HG03066 (cell line): ENCODE measurements around the gene DNASE2.

Source experiments
- ATAC-seq: cut with Tn5 transposase; IDR thresholded peaks from one replicate; pipeline ENCODE4 v1.9.1; 2021; ENCODE audit warnings: low read depth; ENCODE audit not compliant: unreplicated experiment

Gene DNASE2

DNA sequence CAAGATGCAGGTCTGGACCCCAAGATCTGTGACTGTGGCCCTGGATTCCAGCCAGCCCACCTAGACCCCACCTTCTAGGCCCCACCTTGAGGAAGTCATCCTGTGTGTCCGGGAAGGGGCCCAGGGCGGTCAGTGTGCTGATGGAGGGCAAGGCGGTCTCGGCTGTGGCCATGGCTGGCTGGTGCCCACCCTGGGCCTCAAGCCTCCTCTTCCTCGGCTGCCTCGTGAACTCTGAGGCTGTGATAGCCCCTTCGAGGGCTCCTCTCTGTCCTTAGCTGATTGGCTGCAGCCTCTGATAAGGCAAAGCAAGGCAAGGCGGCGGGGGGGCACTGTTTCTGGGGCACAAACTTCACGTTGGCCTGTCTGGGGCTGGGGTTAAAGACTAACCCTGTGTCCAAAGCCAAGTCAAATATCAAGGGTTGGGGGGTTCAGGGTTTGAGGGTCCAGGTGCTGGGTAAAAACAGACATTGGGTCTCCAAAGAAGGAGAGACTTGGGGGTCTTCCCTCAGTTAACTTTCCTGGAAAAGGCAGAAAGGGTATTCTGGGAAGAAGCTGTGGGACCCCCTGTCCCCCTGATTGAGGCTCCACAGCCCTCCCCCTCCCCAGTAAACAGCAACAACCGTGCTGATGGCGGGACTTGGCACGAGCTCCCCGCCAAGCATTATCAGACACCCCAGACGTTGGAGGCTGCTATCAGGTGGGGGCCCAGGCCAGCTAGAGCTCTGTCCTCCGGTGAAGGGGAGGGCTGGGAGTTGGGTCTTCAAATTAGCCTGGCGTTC lies 5.9 kb upstream of the DNASE2 start, which contains the start of gene KLF1:
TSS of gene KLF1 (minus strand) at position 233 of the 779 bp plus-strand sequence. CDS start at position 172, 61 bp downstream.
- ATAC-seq = no peak

DNA sequence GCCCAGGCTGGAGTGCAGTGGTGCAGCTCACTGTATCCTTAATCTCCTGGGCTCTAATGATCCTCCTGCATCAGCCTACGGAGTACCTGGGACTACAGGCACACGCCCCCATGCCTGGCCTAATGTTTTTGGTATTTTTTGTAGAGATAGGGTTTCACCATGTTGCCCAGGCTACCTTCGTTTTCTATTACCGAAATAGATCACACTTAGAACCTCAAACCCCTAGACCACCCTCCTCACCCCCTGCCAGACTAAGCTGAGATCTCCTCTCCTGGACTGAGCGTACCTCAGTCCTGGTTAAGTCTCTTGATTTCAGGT lies 5.4 kb upstream of the DNASE2 start:
- no peak for ATAC-seq

DNA sequence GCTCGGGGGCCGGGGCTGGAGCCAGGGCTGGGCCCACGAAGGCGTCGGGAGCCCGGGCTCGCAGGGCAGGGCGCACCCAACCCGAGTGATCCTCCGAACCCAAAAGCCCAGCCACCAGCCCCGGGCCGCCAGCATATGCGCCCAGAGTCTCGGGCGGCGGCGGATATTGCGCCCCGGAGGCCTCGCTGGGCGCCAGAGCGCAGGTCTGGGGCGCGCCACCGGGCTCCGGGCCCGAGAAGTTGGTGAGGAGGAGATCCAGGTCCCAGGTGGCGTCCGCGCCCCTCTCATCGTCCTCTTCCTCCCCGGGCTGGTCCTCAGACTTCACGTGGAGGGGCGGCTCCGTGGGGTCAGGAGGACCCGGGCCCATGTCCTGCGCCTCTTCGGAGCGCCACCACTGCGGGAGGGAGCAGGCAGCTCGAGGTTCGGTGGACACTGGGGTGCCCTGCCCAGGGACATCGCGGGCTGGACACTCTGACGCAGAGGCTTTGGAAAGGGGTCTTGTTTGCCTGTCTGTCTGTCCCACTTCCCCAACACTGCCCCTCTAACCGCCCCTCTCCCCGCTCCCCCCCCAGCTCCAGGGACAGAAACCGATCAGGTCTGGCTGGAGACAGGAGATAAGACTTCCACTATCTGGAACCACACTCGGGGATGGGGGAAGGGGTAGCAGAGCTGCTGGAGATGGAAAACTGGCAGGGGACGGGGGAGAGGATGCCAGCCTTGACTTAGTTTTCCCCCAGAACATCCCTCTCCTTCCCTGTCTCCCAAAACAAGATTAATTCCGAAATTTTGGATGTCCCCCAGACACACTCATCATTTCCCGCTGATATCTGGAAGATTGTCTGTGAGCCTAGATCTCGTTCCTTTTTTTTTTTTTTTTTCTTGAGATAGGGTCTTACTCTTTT lies 4.8 kb upstream of the DNASE2 start:
- ATAC-seq = no peak

DNA sequence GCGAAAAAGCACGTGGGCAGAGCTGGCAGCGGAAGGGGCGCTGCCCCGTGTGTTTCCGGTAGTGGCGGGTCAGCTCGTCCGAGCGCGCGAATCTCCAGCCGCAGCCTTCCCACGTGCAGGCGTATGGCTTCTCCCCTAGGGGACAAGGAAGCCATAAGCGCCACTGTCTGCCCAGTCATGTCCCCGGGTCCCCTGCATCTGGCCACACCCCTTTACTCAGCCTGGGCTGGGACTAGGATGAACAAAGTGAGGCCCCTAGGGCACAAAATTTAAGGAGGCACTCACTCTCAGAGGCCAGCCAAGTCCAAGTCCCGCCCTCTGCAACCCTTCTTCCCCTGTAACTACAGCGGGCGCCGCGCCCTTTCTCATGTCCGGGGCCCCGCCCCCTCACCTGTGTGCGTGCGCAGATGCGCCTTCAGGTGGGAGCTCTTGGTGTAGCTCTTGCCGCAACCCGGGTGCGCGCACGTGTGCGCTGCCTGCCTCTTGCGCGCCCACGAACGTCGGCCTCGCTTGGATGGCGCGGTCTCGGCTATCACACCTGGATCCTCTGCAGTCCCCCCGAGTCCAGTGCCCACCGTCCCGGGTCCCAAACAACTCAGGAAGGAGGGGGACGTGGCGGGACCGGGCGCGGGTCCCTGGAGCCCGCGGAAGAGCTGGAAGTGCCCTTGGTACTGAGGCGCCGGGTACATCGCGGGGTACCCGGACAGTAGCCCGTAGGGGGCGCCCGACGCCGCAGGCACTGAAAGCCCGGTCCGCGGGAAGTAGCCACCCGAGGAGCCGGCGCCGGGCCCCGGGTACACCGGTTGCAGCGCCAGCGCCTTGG lies 3.9 kb upstream of the DNASE2 start:
- ATAC-seq = no peak

DNA sequence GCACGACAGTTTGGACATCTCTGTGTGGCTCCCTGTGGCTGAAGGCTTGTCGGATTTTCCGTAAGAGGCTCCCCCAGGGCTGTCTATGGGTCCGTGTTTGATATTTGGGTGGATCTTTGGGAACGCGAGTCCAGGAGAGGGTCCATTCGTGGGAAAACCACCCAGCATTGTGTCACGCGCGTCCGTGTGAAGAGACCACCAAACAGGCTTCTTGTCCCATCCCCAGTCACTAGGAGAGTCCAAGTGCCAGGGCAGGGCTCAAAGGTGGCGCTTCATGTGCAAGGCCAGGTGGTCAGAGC lies 3.3 kb upstream of the DNASE2 start:
- no peak for ATAC-seq

DNA sequence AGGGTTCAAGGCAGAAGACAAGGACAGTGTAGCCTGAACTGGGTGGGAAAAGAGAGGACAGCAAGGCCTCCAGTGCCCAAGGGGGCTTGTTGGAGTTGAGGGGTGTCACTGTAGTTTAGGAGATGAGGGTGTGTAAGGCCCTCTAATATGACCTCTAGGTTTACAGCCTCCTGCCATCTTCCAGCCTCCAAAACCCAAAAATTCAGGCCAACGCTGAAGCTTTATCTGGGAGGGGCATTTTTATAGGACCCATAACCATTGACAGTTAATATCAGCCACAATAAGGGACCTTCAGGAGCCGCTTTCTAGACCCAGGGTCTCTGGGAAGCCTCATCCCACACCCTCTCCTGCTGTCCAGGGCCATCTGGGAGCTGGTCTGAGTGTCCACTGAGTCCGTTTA lies 3.0 kb upstream of the DNASE2 start:
- ATAC-seq = no peak

DNA sequence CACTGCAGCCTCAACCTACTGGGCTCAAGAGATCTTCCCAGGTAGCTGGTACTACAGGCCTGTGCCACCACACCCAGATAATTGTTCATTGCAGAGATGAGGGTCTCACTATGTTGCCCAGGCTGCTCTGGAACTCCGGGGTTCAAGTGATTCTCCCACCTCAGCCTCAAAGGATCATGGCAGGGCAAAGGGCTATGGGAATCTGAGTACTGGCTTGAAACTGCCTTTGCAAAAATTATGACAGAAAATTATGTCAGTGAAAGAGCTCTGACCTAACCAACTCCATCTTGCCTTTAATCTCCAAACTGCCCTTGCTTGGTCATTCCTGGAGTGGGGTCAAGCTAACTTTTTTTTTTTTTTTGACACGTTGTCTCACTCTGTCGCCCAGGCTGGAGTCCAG lies 1.3 kb upstream of the DNASE2 start:
- ATAC-seq = no peak

- ATAC-seq = peak; percentile 28
These were observed 588 bp downstream of the DNASE2 start for GRCh38 chr19:12880551-12881171.

DNA sequence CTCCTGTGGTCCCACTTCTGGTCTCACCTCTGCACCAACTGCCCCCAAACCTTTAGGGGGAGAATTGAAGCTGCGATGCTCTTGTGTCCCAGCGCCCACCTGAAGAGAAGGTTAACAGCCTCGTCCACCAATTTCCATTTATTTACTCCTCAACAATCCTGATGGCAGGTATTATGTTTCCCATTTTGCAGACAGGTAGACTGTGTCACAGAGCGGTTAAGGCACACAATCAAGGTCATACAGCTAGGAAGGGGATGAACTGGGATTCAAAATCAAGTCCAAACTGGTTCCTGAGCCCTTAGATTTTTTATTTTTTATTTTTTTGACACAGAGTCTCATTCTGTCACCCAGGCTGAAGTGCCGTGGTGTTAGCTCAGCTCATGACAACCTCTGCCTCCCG lies 6.2 kb downstream of the DNASE2 start:
- ATAC-seq = no peak

- no peak for ATAC-seq
These were observed 7.1 kb downstream of the DNASE2 start for GRCh38 chr19:12873891-12874745.

GRCh38 chr19:12872941-12873890 lies 8.0 kb downstream of the DNASE2 start:
- no peak for ATAC-seq

- ATAC-seq = no peak
These were observed 9.0 kb downstream of the DNASE2 start for GRCh38 chr19:12872255-12872654.

DNA sequence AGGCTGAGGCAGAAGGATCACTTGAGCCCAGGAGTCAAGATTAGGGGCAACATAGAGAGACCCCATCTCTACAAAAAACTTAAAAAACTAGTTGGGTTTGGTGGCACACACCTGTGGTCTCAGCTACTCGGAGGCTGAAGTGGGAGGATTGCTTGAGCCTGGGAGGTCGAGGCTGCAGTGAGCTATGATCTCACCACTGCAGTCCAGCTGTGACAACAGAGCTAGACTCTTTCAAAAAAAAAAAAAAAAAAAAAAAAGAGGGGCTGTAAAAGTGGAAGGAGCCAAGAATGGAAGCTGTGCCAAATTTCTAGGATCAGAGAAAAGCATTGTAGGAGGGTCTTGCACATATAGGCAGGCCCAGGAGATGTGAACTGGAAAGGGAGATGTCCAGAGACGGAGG lies 9.6 kb downstream of the DNASE2 start:
- ATAC-seq = no peak

DNA sequence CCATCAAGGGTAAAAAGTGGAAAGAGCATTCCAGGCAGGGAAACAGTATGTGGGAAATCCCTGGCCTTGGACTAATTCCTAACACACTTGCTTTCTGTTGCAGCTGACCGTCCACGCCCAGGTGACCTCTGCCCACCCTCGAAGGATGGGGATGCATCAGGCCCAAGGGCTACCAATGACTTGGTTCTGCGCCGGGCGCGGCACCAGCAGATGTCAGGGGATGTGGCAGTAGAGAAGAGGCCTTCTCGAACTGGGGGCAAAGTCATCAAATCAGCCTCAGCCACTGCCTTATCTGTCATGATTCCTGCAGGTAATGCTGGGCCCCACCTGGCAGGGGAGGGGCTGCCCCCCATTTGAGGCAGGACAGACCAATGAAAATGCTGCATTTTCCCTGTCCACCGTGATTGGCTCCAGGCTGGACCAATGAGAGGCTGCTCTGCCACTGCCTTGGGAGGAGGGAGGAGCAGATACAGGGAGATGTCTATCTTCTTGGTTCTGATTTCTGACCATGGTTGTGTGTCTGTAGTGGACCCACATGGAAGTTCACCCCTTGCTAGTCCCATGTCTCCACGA lies 12.6 kb downstream of the DNASE2 start:
- ATAC-seq = no peak

- peak; percentile 40 for ATAC-seq
These were observed 13.8 kb downstream of the DNASE2 start for GRCh38 chr19:12867120-12868099.

DNA sequence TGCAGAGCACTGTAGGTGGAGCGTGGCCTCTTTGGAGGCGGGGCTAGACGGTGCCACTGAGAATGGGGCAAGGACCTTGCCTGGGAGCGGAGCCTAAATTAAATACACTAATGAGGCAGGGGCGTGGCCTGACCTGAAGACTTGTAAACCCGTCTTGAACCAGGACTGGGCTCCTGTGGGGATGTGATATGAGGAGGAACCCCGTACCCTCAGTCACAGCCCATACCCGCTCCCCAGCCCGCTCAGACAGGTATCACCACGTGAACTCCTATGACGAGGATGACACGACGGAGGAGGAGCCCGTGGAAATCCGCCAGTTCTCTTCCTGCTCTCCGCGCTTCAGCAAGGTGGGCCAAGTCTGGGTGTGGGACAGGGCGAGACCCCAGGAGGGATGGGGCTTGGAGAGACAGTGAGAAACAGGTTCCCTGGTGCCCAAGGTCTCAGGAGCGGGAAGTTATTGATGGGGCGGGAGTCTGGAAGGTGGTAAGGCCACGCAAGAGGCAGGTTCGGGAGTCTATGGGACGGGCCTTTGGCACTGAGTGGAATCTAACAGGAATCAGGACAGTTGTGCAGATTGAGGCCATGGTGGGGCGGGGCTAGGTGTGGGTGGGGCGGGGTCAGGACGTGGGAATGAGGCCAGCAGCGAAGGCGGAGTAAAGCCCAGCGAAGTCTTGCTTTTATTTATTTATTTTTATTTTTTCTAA lies 14.7 kb downstream of the DNASE2 start:
- no peak for ATAC-seq
